HG03045 (cell line): ENCODE measurements around the gene KDM4E.
"Not testable (repeated sequence)": the region's sequence is repeated elsewhere in the genome, so short reads cannot be mapped to it uniquely, and the experiment has no call there.

Experiments used
- ATAC-seq: cut with Tn5 transposase; IDR thresholded peaks from one replicate; pipeline ENCODE4 v1.9.1; 2021; ENCODE audit warnings: mild to moderate bottlenecking, moderate library complexity; ENCODE audit not compliant: unreplicated experiment

KDM4E gene

GRCh38 chr11:95024958-95025357 is at the start of gene KDM4E:
Gene KDM4E (plus strand): TSS chr11:95025258. CDS start chr11:95025558, 300 bp downstream.
- ATAC-seq = no peak

DNA sequence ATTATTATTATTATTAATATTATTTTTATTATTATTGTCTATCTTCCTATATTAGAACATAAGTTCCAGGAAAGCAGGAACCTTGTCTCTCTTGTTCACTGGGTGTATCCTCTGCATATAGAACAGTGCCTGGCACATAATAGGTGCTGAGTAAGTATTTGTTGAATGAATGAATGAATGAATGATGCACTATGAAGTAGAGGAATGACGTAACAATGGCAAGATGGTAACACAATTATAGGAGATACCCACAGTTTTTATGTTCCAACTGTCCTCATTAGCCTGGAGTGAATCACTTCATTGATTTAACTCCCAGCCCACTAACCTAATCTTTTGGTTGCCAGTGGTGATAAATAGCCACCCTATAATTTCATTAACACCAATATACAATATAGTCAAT is 49.5 kb upstream of the KDM4E start:
- ATAC-seq = no peak

DNA sequence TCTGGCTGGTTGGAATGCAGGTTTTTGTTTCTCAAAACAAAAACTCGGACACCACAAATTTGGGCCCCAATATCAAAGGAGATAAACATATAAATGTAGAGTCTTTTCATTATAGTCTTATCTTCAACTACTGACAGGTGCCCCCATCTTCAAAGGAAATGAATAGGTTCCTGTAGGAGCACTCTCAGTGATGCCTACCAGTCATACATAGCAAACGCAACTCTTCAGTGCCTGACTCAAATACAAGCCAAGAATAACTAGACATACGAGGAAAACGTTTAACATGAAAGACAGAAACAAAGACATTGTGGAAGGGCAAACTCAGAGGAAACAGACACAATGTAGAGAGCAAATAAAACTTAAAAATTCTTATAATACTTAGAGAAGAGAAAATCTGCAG is 37.7 kb upstream of the KDM4E start:
- no peak for ATAC-seq

DNA sequence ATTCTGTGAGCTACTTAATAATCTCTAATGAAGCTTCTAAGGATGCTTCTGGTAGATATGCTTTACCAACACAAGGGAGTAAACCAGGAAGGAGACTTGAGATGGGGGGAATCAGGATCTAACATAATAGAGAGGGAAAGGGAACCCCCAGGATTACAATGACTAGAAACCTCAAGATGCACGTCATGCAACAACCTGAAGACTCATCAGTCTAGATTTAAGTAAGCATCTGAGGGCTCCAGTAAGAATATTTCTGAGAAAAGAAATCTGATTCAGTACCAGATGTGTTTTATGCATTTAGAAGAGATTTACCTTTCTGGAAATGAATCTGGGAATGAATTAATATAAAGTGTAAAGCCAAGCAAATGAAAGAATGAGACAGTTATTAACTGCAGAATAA is 36.3 kb upstream of the KDM4E start:
- no peak for ATAC-seq

- ATAC-seq = no peak
Observed at GRCh38 chr11:94993400-94993943, 31.6 kb upstream of the KDM4E start.

DNA sequence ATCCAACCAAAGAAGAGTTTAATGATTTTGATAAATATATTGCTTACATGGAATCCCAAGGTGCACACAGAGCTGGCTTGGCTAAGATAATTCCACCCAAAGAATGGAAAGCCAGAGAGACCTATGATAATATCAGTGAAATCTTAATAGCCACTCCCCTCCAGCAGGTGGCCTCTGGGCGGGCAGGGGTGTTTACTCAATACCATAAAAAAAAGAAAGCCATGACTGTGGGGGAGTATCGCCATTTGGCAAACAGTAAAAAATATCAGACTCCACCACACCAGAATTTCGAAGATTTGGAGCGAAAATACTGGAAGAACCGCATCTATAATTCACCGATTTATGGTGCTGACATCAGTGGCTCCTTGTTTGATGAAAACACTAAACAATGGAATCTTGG is 27.6 kb upstream of the KDM4E start:
- no peak for ATAC-seq

GRCh38 chr11:94998285-94998684 is 26.8 kb upstream of the KDM4E start:
- ATAC-seq = no peak

GRCh38 chr11:95003716-95004115 is 21.3 kb upstream of the KDM4E start:
- ATAC-seq = no peak

GRCh38 chr11:95005642-95006041 is 19.4 kb upstream of the KDM4E start:
- ATAC-seq = no peak

DNA sequence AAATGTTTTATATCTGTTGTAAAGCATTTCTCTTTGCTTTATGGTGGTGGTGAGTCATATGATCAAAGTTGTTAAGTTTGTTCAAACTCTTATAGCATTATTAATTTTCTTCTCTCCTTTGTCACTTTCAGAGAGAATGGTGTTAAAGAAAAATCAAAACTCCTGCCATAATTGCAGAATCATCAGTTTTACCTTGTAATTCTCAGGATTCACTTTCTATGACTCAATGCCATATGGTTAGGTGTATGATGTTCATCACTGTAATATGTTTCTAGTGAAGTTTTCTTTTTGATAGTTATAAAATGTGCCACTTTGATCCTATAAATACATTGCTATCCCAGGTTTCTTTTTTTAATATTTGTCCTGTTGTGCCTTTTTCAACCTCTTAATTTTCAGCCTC is 13.7 kb upstream of the KDM4E start:
- no peak for ATAC-seq

GRCh38 chr11:95014184-95014821 is 10.8 kb upstream of the KDM4E start:
- ATAC-seq = no peak

GRCh38 chr11:95016139-95016538 is 8.9 kb upstream of the KDM4E start:
- no peak for ATAC-seq

GRCh38 chr11:95021468-95021867 is 3.6 kb upstream of the KDM4E start:
- not testable (repeated sequence) for ATAC-seq

DNA sequence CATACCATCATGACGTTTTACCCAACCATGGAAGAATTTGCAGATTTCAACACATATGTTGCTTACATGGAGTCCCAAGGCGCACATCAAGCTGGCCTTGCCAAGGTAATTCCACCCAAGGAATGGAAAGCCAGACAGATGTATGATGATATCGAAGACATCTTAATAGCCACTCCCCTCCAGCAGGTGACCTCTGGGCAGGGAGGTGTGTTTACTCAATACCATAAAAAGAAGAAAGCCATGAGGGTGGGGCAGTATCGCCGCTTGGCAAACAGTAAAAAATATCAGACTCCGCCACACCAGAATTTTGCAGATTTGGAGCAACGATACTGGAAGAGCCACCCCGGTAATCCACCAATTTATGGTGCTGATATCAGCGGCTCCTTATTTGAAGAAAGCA is 536 bp downstream of the KDM4E start:
- ATAC-seq = not testable (repeated sequence)

DNA sequence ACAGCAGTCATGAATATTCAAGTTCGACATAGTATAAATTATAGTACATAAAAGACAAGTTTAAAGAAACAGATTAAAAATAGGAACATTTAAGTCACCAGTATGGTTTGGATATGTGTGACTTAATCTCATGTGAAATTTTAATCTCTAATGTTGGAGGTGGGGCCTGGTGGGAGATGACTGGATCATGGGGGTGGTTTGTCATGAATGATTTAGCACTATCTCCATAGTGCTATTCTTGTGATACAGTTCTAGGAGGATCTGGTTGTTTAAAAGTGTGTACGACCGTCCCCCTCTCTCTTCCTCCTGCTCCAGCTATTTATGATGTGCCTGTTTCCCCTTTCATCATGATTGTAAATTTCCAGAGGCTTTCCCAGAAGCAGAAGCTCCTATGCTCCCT is 3.3 kb downstream of the KDM4E start:
- no peak for ATAC-seq

GRCh38 chr11:95033051-95033450 is 8.0 kb downstream of the KDM4E start:
- no peak for ATAC-seq

- ATAC-seq = no peak
Observed at GRCh38 chr11:95035316-95035715, 10.3 kb downstream of the KDM4E start.

- ATAC-seq = not testable (repeated sequence)
Observed at GRCh38 chr11:95037356-95038035, 12.4 kb downstream of the KDM4E start.

DNA sequence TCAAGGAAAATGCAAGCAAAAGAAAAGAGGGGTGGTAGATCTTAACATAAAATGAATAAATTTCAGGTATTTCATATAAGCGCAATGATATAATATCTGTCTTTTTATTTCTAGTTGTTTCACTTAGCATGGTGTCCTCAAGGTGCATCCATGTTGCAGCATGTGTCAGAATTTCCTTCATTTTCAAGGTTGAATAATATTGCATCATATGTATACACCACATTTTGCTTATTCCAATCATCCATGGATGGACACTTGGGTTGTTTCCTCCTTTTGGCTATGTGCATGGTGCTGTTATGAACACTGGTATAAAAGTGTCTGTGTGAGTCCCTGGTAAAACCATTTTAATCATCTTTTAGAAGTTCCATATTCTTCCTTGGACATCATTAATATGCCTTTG is 17.2 kb downstream of the KDM4E start:
- ATAC-seq = no peak

DNA sequence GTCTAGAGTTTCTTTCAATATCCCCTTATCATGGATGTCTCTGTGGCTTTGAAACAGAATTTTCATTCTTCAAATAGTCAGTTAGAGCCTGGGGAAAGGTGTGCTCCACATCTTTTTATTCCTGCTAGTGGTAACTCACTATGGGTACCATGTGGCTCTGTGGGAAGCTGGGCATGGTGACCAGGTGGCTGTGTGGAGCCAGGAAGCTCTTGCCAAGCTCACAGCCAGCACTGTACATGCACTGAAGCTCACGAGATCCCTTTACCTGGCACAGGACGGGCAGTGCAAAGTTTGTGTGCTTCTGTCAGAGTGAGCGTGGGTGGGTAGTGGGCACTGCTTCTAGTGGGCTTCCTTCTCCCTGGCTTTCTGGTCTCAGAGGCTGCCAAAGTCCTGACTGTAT is 17.8 kb downstream of the KDM4E start:
- no peak for ATAC-seq

DNA sequence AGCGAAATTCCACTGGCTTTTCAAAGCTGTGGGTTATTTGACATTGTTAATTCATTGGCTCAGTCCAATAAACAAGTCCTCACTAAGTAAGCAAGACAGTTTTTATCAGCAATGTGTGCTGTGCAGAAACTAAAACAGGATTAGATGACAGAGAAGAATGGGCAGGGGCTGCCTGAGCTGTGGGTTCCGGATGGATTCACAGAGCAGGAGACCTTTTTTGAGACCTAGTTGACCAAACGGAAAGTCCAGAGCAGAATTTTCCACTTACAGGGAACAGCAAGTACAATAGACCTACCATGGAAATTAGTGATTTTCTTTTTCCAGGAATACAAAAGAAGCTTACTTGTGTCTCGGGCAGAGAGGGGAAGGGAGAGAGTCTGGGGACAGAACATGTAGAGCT is 19.0 kb downstream of the KDM4E start:
- no peak for ATAC-seq

- ATAC-seq = no peak
Observed at GRCh38 chr11:95045812-95046211, 20.8 kb downstream of the KDM4E start.
